CD4-positive, alpha-beta T cell treated with Interleukin-6 for 4 hours (primary cell): ENCODE data around the gene CDC27.
"Not testable (repeated sequence)": the region's sequence is repeated elsewhere in the genome, so short reads cannot be mapped to it uniquely, and the experiment has no call there.

ENCODE experiments used
- DNase-seq: peaks from one replicate; pipeline ENCODE4 v3.0.0-alpha.2; 2020; ENCODE audit warnings: mixed read lengths

Gene CDC27

GRCh38 chr17:47188876-47189731 is at the start of gene CDC27:
CDC27 (minus strand) TSS chr17:47189295; CDS start chr17:47189172, 123 bp downstream.
- DNase-seq: peak; percentile 100

GRCh38 chr17:47238321-47239010 is 49.4 kb upstream of the CDC27 start:
- DNase-seq: no peak

GRCh38 chr17:47237841-47238240 is 48.7 kb upstream of the CDC27 start:
- DNase-seq: no peak

- no peak for DNase-seq
Observed at GRCh38 chr17:47235923-47236322, 46.8 kb upstream of the CDC27 start.

GRCh38 chr17:47235506-47235905 is 46.4 kb upstream of the CDC27 start:
- DNase-seq: no peak

- no peak for DNase-seq
Observed at GRCh38 chr17:47232465-47232864, 43.4 kb upstream of the CDC27 start.

- no peak for DNase-seq
Observed at GRCh38 chr17:47231866-47232265, 42.8 kb upstream of the CDC27 start.

GRCh38 chr17:47231334-47231733 is 42.2 kb upstream of the CDC27 start:
- no peak for DNase-seq

GRCh38 chr17:47230864-47231263 is 41.8 kb upstream of the CDC27 start:
- DNase-seq: no peak

- peak; percentile 75 for DNase-seq
Observed at GRCh38 chr17:47229535-47230443, 40.7 kb upstream of the CDC27 start.

- no peak for DNase-seq
Observed at GRCh38 chr17:47227862-47228261, 38.8 kb upstream of the CDC27 start.

- no peak for DNase-seq
Observed at GRCh38 chr17:47225911-47226688, 37.0 kb upstream of the CDC27 start.

- DNase-seq: no peak
Observed at GRCh38 chr17:47225436-47225858, 36.4 kb upstream of the CDC27 start.

- no peak for DNase-seq
Observed at GRCh38 chr17:47224966-47225365, 35.9 kb upstream of the CDC27 start.

GRCh38 chr17:47224077-47224476 is 35.0 kb upstream of the CDC27 start:
- DNase-seq: not testable (repeated sequence)

- no peak for DNase-seq
Observed at GRCh38 chr17:47223460-47223859, 34.4 kb upstream of the CDC27 start.

GRCh38 chr17:47223007-47223406 is 33.9 kb upstream of the CDC27 start:
- no peak for DNase-seq

- DNase-seq: no peak
Observed at GRCh38 chr17:47222047-47222446, 33.0 kb upstream of the CDC27 start.

- no peak for DNase-seq
Observed at GRCh38 chr17:47221154-47221553, 32.1 kb upstream of the CDC27 start.

GRCh38 chr17:47220531-47220999 is 31.5 kb upstream of the CDC27 start:
- no peak for DNase-seq

GRCh38 chr17:47219621-47220475 is 30.8 kb upstream of the CDC27 start:
- DNase-seq: no peak
